GM23338 (cell line): ENCODE data around the gene ADGRD2. TPM values are rescaled to one million over a fixed set of nuclear protein-coding genes. Genes with fewer than 3 reads are reported as not detected.

Experiments
- ATAC-seq: fragments of 200-7000 bp; cut with Tn5 transposase; 3 replicates; pipeline ENCODE4 v1.9.1; 2020
- DNase-seq: peaks from one replicate; pipeline ENCODE4 v3.0.0-alpha.2; 2015; ENCODE audit warnings: low spot score
- H2AFZ ChIP-seq: fragments of 200-600 bp; sonication (generic); 2 replicates; pipeline ENCODE4 v1.8.0; 2016; ENCODE audit warnings: antibody characterized with exemption, mild to moderate bottlenecking, moderate library complexity
- H3F3A ChIP-seq: fragments of 200-600 bp; sonication (generic); replicated peaks from 2 replicates; pipeline ENCODE4 v1.8.0; 2017; ENCODE audit warnings: antibody characterized with exemption, mixed run types, low read depth
- H3K27ac ChIP-seq: fragments of 200-600 bp; sonication (generic); 2 replicates; pipeline ENCODE4 v1.6.1; 2016; ENCODE audit warnings: low read depth
- H3K27me3 ChIP-seq: fragments of 200-600 bp; sonication (generic); 2 replicates; pipeline ENCODE4 v1.8.0; 2016; ENCODE audit warnings: mild to moderate bottlenecking, mixed run types, moderate library complexity; ENCODE audit not compliant: insufficient read depth
- H3K36me3 ChIP-seq: fragments of 200-600 bp; sonication (generic); 2 replicates; pipeline ENCODE4 v1.8.0; 2016; ENCODE audit warnings: mild to moderate bottlenecking; ENCODE audit not compliant: insufficient read depth
- H3K4me1 ChIP-seq: fragments of 200-600 bp; sonication (generic); 2 replicates; pipeline ENCODE4 v1.8.0; 2016; ENCODE audit warnings: mild to moderate bottlenecking, moderate library complexity; ENCODE audit not compliant: insufficient read depth
- H3K4me2 ChIP-seq: fragments of 200-600 bp; sonication (generic); 2 replicates; pipeline ENCODE4 v1.7.1; 2017; ENCODE audit warnings: mixed run types
- H3K4me3 ChIP-seq: fragments of 200-600 bp; sonication (generic); 2 replicates; pipeline ENCODE4 v1.6.1; 2016; ENCODE audit warnings: mixed run types
- H3K79me2 ChIP-seq: fragments of 200-600 bp; sonication (generic); replicated peaks from 2 replicates; pipeline ENCODE4 v1.8.0; 2017; ENCODE audit warnings: mild to moderate bottlenecking; ENCODE audit not compliant: insufficient read depth
- H3K9me2 ChIP-seq: fragments of 200-600 bp; sonication (generic); 2 replicates; pipeline ENCODE4 v1.8.0; 2017; ENCODE audit not compliant: insufficient read depth
- H4K20me1 ChIP-seq: fragments of 200-600 bp; sonication (generic); replicated peaks from 2 replicates; pipeline ENCODE4 v1.8.0; 2017; ENCODE audit warnings: mild to moderate bottlenecking; ENCODE audit not compliant: insufficient read depth
- H3K27ac Mint-ChIP-seq: 2 replicates; pipeline ENCODE4 v1.8.0; 2020; ENCODE audit warnings: inconsistent platforms, mild to moderate bottlenecking, moderate library complexity, mixed read lengths
- H3K27me3 Mint-ChIP-seq: 3 replicates; pipeline ENCODE4 v1.8.0; 2022; ENCODE audit warnings: low read depth, mild to moderate bottlenecking, moderate library complexity, mixed read lengths, inconsistent platforms; ENCODE audit not compliant: insufficient read depth, poor library complexity
- H3K36me3 Mint-ChIP-seq: 3 replicates; pipeline ENCODE4 v1.8.0; 2021; ENCODE audit warnings: low read depth, mild to moderate bottlenecking, inconsistent platforms, moderate library complexity, mixed read lengths
- H3K4me1 Mint-ChIP-seq: 3 replicates; pipeline ENCODE4 v1.8.0; 2020; ENCODE audit warnings: mild to moderate bottlenecking, inconsistent platforms, mixed read lengths
- H3K4me3 Mint-ChIP-seq: 3 replicates; pipeline ENCODE4 v1.8.0; 2021; ENCODE audit warnings: moderate library complexity, mild to moderate bottlenecking, inconsistent platforms, mixed read lengths
- H3K9me3 Mint-ChIP-seq: 3 replicates; pipeline ENCODE4 v1.8.0; 2020; ENCODE audit warnings: moderate library complexity, mild to moderate bottlenecking, inconsistent platforms, mixed read lengths
- CREB1 ChIP-seq: fragments of 250-450 bp; sonication (Bioruptor Pico); IDR thresholded peaks from 2 replicates; pipeline ENCODE4 v1.5.0; 2020; ENCODE audit warnings: low read depth, mild to moderate bottlenecking, moderate library complexity
- EZH2 ChIP-seq: fragments of 200-600 bp; sonication (generic); IDR thresholded peaks from one replicate; pipeline ENCODE4 v1.8.0; 2017; ENCODE audit warnings: antibody characterized with exemption, mild to moderate bottlenecking, low read depth; ENCODE audit not compliant: unreplicated experiment
- EZH2phosphoT487 ChIP-seq: fragments of 200-600 bp; sonication (generic); IDR thresholded peaks from one replicate; pipeline ENCODE4 v1.8.1; 2018; ENCODE audit warnings: antibody characterized with exemption; ENCODE audit not compliant: unreplicated experiment
- NANOG ChIP-seq: IDR thresholded peaks from 2 replicates; pipeline ENCODE4 v1.6.1; 2016; ENCODE audit warnings: antibody characterized with exemption, borderline replicate concordance
- POLR2AphosphoS5 ChIP-seq: IDR thresholded peaks from 2 replicates; pipeline ENCODE4 v1.6.1; 2016; ENCODE audit warnings: antibody characterized with exemption, low read depth
- STAT1 ChIP-seq: IDR thresholded peaks from one replicate; pipeline ENCODE4 v1.6.1; 2016; ENCODE audit warnings: antibody characterized with exemption; ENCODE audit not compliant: unreplicated experiment
- ZNF114 ChIP-seq: fragments of 250-450 bp; sonication (Bioruptor Pico); IDR thresholded peaks from 2 replicates; pipeline ENCODE4 v1.5.0; 2020; ENCODE audit warnings: mild to moderate bottlenecking, moderate library complexity
- ZNF331 ChIP-seq: fragments of 250-450 bp; sonication (Bioruptor Pico); IDR thresholded peaks from 2 replicates; pipeline ENCODE4 v1.5.0; 2020; ENCODE audit warnings: low read depth, mild to moderate bottlenecking, moderate library complexity
- polyA plus RNA-seq: library from polyadenylated mRNA; unstranded; fragments of >200 nt; fragmentation: Nextera tagmentation; extraction: Ambion mirVana; gene quantifications from 2 replicates; pipeline ENCODE4 v1.2.1, GENCODE V29; 2016
- total RNA-seq: library from RNA; depleted of rRNA; stranded (reverse); fragments of >200 nt; shearing (Covaris generic); gene quantifications from 2 replicates; pipeline ENCODE4 v1.2.3, GENCODE V29; 2014
- TF ChIP-seq, protein P1 (sequence below): IDR thresholded peaks from 2 replicates; pipeline ENCODE4 v1.6.1; 2016; ENCODE audit warnings: antibody characterized with exemption
- TF ChIP-seq, protein P2 (sequence below), 2 experiments: fragments of 200-600 bp in 1 of 2; sonication (generic) in 1 of 2; conservative IDR thresholded peaks; 2 replicates each; pipeline versions ENCODE4 v1.5.1 to v1.6.1; 2016 to 2017; ENCODE audit warnings: antibody characterized with exemption in 2 of 2, low read depth in 2 of 2, mild to moderate bottlenecking in 2 of 2, moderate library complexity in 1 of 2
- TF ChIP-seq, protein P3 (sequence below): IDR thresholded peaks from one replicate; pipeline ENCODE4 v1.6.1; 2018; ENCODE audit warnings: antibody characterized with exemption; ENCODE audit not compliant: unreplicated experiment

The ADGRD2 gene
- total and polyA plus RNA-seq, 2 experiments from 2014 or later = 0.45 to 0.78 TPM

DNA sequence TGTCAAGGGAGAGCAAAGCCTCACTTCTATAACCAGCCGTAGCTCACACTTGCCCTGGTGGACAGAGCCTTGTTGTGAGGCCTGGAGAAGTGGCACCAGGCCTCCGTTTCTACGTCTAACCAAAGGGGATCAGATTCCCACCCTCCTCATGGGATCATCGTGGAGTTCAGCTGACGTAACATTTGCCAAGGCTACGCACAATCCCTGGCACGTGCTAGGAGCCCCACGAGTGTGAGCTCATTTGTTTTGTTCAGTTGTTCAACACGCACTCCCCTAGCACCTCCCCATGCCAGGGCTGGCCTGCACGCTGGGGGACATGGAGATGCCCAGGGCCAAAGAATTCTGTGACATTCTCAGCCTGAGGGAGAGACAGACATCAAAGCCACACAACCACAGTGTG is 23.1 kb downstream of the ADGRD2 start:
- no peak for ATAC-seq
- H3K27me3 Mint-ChIP-seq = peaks cover 18% of the 10 kb centered on the region
- peaks cover 2% of the 10 kb centered on the region; the same call in 1 of the 2 replicates for H3K4me1 ChIP-seq
- H3K36me3 ChIP-seq = no peaks in the 10 kb centered on the region
- TF ChIP-seq, protein P1, sequence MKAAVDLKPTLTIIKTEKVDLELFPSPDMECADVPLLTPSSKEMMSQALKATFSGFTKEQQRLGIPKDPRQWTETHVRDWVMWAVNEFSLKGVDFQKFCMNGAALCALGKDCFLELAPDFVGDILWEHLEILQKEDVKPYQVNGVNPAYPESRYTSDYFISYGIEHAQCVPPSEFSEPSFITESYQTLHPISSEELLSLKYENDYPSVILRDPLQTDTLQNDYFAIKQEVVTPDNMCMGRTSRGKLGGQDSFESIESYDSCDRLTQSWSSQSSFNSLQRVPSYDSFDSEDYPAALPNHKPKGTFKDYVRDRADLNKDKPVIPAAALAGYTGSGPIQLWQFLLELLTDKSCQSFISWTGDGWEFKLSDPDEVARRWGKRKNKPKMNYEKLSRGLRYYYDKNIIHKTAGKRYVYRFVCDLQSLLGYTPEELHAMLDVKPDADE = no peak
- TF ChIP-seq, protein P2, sequence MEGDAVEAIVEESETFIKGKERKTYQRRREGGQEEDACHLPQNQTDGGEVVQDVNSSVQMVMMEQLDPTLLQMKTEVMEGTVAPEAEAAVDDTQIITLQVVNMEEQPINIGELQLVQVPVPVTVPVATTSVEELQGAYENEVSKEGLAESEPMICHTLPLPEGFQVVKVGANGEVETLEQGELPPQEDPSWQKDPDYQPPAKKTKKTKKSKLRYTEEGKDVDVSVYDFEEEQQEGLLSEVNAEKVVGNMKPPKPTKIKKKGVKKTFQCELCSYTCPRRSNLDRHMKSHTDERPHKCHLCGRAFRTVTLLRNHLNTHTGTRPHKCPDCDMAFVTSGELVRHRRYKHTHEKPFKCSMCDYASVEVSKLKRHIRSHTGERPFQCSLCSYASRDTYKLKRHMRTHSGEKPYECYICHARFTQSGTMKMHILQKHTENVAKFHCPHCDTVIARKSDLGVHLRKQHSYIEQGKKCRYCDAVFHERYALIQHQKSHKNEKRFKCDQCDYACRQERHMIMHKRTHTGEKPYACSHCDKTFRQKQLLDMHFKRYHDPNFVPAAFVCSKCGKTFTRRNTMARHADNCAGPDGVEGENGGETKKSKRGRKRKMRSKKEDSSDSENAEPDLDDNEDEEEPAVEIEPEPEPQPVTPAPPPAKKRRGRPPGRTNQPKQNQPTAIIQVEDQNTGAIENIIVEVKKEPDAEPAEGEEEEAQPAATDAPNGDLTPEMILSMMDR (conservative IDR thresholded peaks at IDR 0.05; ENCODE audit: low read depth in 2 of 2) = no peak
- peaks cover 4% of the 10 kb centered on the region for H3K4me1 Mint-ChIP-seq
- H3K9me2 ChIP-seq = no peaks in the 10 kb centered on the region
- H3F3A ChIP-seq = 0 out of 2 replicates have a peak, but pooled peaks cover under 1% of the 10 kb centered on the region
- H3K36me3 Mint-ChIP-seq = no peaks in the 10 kb centered on the region
- peaks cover 21% of the 10 kb centered on the region for H3K27me3 ChIP-seq
- no peaks in the 10 kb centered on the region for H4K20me1 ChIP-seq
- H3K27ac Mint-ChIP-seq = no peak overlapping the region
- no peak overlapping the region for H2AFZ ChIP-seq
- no peak for DNase-seq
- H3K4me2 ChIP-seq = no peak overlapping the region
- no peak overlapping the region for H3K27ac ChIP-seq
- no peak overlapping the region for H3K4me3 ChIP-seq
- H3K9me3 Mint-ChIP-seq = no peaks in the 10 kb centered on the region
- no peaks in the 10 kb centered on the region for H3K79me2 ChIP-seq
- H3K4me3 Mint-ChIP-seq = no peak overlapping the region

DNA sequence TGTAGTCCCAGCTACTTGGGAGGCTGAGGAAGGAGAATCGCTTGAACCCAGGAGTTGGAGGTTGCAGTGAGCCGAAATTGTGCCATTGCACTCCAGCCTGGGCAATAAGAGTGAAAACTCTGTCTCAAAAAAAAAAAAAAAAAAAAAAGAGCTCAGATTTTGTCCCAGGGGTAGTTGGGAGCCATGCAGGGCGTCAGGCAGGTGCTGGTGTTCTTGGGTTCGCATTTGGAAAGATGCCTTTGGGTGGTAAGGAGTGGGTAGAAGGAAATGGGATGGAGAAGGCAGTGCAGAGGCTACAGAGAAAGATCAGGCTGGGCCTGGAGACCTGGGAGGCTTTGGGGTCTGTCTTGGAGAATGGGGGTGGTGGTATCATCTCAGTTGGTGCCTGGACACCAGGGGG is 23.9 kb downstream of the ADGRD2 start:
- no peaks in the 10 kb centered on the region for H3K79me2 ChIP-seq
- Mint-ChIP-seq H3K36me3 (no peaks in the 10 kb centered on the region), H3K4me1 (peaks cover 7% of the 10 kb centered on the region), H3K27me3 (peaks cover 20% of the 10 kb centered on the region), H3K9me3 (no peaks in the 10 kb centered on the region), H3K27ac (no peak overlapping the region), H3K4me3 (no peak overlapping the region)
- peaks cover 7% of the 10 kb centered on the region; the same call in 1 of the 2 replicates for H3K4me1 ChIP-seq
- no peak for DNase-seq
- no peak overlapping the region for H2AFZ ChIP-seq
- H3K4me3 ChIP-seq = no peak overlapping the region
- H4K20me1 ChIP-seq = no peaks in the 10 kb centered on the region
- H3K4me2 ChIP-seq = no peak overlapping the region
- no peak overlapping the region for H3K27ac ChIP-seq
- H3K36me3 ChIP-seq = no peaks in the 10 kb centered on the region
- H3K27me3 ChIP-seq = peaks cover 30% of the 10 kb centered on the region
- no peak for ATAC-seq
- H3F3A ChIP-seq = 0 out of 2 replicates have a peak, but pooled peaks cover 2% of the 10 kb centered on the region
- no peaks in the 10 kb centered on the region for H3K9me2 ChIP-seq
- no peak for TF ChIP-seq POLR2AphosphoS5
- TF ChIP-seq ZNF114 (CRISPR knock-in tag) = no peak
- no peak for TF ChIP-seq CREB1 (CRISPR knock-in tag)
- TF ChIP-seq EZH2phosphoT487 = no peak
- TF ChIP-seq, protein P1 = no peak
- TF ChIP-seq, protein P3, sequence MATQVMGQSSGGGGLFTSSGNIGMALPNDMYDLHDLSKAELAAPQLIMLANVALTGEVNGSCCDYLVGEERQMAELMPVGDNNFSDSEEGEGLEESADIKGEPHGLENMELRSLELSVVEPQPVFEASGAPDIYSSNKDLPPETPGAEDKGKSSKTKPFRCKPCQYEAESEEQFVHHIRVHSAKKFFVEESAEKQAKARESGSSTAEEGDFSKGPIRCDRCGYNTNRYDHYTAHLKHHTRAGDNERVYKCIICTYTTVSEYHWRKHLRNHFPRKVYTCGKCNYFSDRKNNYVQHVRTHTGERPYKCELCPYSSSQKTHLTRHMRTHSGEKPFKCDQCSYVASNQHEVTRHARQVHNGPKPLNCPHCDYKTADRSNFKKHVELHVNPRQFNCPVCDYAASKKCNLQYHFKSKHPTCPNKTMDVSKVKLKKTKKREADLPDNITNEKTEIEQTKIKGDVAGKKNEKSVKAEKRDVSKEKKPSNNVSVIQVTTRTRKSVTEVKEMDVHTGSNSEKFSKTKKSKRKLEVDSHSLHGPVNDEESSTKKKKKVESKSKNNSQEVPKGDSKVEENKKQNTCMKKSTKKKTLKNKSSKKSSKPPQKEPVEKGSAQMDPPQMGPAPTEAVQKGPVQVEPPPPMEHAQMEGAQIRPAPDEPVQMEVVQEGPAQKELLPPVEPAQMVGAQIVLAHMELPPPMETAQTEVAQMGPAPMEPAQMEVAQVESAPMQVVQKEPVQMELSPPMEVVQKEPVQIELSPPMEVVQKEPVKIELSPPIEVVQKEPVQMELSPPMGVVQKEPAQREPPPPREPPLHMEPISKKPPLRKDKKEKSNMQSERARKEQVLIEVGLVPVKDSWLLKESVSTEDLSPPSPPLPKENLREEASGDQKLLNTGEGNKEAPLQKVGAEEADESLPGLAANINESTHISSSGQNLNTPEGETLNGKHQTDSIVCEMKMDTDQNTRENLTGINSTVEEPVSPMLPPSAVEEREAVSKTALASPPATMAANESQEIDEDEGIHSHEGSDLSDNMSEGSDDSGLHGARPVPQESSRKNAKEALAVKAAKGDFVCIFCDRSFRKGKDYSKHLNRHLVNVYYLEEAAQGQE = no peak
- TF ChIP-seq, protein P2 (conservative IDR thresholded peaks at IDR 0.05; ENCODE audit: low read depth in 2 of 2) = no peak
- TF ChIP-seq NANOG = no peak
- TF ChIP-seq STAT1 = no peak
- no peak for TF ChIP-seq EZH2
- no peak for TF ChIP-seq ZNF331
